Measurements from ENCODE around the gene TTC34. TPM values are rescaled to one million over a fixed set of nuclear protein-coding genes. Genes with fewer than 3 reads are reported as not detected.
"Not testable (repeated sequence)": the region's sequence is repeated elsewhere in the genome, so short reads cannot be mapped to it uniquely, and the experiment has no call there.

Gene TTC34
- total and polyA plus RNA-seq, 4 donors = 0.55 to 1.3 (median 0.95) TPM; not detected in 1

DNA sequence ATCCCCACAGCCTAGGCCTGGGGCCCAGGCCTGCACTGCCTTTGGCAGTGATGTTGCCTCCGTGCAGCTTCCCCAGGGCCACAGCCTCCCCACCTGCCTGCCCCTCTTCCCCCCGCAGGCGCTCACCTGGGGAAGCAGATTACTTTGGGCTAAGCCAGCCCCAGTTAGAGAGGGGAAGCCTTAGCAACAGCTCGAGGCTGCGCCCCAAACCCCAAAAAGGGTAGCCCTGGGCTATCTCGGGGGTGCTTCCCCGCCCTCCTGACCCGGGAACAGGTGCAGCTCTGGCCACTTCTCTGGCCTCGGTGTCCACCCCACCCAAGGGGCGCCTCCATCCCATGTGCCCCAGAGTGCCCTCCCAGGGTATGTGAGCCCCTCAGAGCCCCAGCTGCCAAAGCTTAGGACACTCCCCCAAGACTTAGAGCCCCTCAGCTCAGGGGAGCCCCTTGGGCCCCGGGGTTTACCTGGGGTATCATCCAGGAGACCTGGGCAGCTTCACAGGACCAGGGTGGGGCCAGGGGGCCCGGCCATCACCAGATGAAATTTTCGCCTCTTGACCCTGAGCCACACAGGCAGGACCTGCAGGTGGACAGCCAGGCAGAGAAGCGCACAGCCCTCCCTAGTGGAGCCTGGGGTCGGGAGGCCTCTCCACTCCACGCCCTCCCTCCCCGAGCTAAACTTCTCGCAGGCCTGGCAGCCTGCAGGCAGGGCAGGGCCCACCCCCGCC lies 3.3 kb upstream of the TTC34 start:
- intact Hi-C loops (cut with DNase I) = no loop called here
- ATAC-seq (ENCODE audit: low FRiP score) (no peak), DNase-seq (peak; percentile 35 to 71)
- 82 to 83% methylated on average over 17 to 19 of the region's 19 CpGs for WGBS, 2 donors
- Histone ChIP-seq H3K27me3 (ENCODE audit: control insufficient read depth in 1 of 2, insufficient read depth in 2 of 2, low read length in 1 of 2) (no peaks in the 10 kb centered on the region), H3K27ac (ENCODE audit: low read depth in 1 of 2, low read length in 2 of 2) (no peak overlapping the region), H3K4me3 (ENCODE audit: low read length in 2 of 2) (no peak overlapping the region), H3K9me3 (ENCODE audit: control insufficient read depth, low read length) (no peaks in the 10 kb centered on the region), H3K4me1 (ENCODE audit: control insufficient read depth in 1 of 2, insufficient read depth in 2 of 2, low read length in 2 of 2) (no peaks in the 10 kb centered on the region), H3K36me3 (ENCODE audit: control insufficient read depth in 1 of 2, insufficient read depth in 2 of 2, low read length in 1 of 2) (no peaks in the 10 kb centered on the region)

DNA sequence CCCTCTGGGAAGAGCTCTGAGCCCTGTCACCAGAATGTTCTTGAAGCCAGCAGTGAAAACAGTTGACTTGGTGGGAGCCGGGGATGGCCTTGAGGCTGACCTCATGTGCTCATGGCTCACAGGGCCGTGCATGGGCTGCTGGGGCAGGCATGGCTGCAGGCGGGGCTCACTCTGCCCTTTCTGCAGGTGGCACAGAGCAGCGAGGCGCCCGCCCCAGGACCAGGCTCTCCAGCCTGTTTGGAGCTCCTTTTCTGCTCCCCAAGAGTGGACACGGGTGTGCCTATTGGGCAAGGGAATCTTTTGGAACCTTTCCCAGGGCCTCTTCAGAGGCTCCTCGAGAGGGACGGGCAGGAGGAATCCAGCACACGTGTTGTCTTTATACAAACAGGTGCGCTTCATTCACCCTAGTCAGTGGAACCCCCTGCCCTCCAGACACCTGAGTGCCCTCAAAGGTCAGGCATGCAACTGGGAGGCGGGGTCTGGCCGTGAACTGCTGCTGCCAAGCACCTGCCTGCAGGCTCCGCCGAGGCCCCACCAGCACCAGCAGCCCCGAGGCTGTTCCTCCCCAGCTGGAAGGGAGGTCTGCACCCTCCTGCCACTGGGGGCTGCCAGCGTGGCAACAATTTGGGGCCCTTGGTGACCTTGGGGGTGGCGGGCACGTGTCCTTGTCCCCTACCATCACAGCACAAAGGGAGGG lies 2.6 kb upstream of the TTC34 start:
- H3K9me3 ChIP-seq (ENCODE audit: control insufficient read depth, low read length) = no peaks in the 10 kb centered on the region
- intact Hi-C loops (cut with DNase I) = no loop called here
- no peak overlapping the region for H3K27ac ChIP-seq (ENCODE audit: low read depth in 1 of 2, low read length in 2 of 2)
- no peak for ATAC-seq (ENCODE audit: low FRiP score)
- no peaks in the 10 kb centered on the region for H3K27me3 ChIP-seq (ENCODE audit: control insufficient read depth in 1 of 2, insufficient read depth in 2 of 2, low read length in 1 of 2)
- H3K36me3 ChIP-seq (ENCODE audit: control insufficient read depth in 1 of 2, insufficient read depth in 2 of 2, low read length in 1 of 2) = no peaks in the 10 kb centered on the region
- WGBS, 2 donors = 88 to 89% methylated on average over 18 to 19 of the region's 19 CpGs
- H3K4me3 ChIP-seq (ENCODE audit: low read length in 2 of 2) = no peak overlapping the region
- no peaks in the 10 kb centered on the region for H3K4me1 ChIP-seq (ENCODE audit: control insufficient read depth in 1 of 2, insufficient read depth in 2 of 2, low read length in 2 of 2)
- DNase-seq = peak; percentile 26 to 69

DNA sequence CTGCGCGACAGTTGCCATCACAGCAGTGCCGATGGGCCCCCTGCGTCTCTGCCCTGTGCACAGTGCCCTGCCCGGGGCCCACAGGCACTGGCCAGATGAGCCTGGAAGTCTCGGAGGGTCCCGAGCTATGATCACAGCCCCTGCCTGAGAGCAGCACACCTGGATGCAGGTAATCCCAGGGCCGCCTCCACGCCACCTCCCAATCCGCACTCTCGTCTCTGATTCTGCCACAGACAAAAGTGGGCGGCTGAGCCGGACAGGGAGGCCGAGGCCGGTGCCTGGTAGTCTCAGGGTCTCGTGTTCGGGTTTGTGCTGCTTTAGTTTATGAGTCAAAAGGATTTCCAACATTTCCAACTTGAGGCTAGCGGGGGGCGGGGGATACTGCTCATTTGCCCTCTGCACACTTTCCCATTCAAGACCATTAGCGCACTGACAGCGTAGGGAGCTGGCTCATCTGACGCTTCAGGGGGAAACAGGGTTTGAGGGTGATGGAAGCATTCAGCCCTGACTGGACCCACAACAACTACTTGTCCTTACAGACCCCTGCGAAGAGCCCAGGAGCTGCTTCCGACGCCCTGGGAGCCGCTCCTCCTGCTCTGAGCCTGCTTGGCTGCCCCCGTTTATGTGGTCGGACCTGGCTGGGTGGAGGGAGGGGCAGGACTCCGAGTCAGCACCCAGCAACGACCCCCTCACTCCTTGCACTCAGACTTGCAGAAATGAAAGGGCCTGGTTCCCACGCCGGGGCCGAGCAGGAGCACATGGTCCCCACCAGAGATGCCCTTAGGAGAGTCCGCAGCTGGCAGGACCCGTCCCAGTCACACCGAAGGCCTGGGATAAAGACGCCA lies 1.8 kb upstream of the TTC34 start:
- no peak for ATAC-seq (ENCODE audit: low FRiP score)
- 92 to 93% methylated on average over 36 to 37 of the region's 37 CpGs for WGBS, 2 donors
- Histone ChIP-seq H3K9me3 (ENCODE audit: control insufficient read depth, low read length) (no peaks in the 10 kb centered on the region), H3K27ac (ENCODE audit: low read depth in 1 of 2, low read length in 2 of 2) (no peak overlapping the region), H3K4me1 (ENCODE audit: control insufficient read depth in 1 of 2, insufficient read depth in 2 of 2, low read length in 2 of 2) (no peaks in the 10 kb centered on the region), H3K4me3 (ENCODE audit: low read length in 2 of 2) (no peak overlapping the region), H3K27me3 (ENCODE audit: control insufficient read depth in 1 of 2, insufficient read depth in 2 of 2, low read length in 1 of 2) (no peaks in the 10 kb centered on the region), H3K36me3 (ENCODE audit: control insufficient read depth in 1 of 2, insufficient read depth in 2 of 2, low read length in 1 of 2) (no peaks in the 10 kb centered on the region)
- peak; percentile 38 to 57 for DNase-seq
- intact Hi-C loops (cut with DNase I) = no loop called here

DNA sequence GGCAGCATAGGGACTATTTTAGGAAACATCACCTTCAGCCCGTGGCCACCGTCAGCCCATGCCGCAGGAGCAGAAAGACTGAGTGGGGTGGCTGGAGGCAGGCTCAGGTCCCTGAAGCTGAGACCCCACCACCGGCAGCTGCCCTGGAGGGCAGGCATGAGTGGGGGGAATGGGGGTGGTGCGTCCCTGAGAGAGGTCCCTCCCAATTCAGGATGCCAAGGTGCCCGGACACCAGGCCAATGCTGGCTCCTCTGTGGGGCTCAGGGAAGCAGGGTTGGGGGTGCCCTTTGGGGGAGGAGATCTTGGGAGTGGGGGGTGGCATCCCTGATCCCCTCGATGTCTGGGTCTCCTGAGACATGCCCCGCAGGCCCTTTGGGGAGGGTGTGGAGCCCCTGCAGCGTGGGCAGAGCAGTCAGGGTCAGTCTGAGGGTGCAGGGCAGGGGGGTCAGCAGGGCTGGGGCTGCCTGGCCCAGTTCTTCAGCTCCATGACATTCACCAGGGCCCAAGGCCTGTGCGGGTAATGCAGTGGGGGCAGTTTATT lies 998 bp upstream of the TTC34 start:
- H3K9me3 ChIP-seq (ENCODE audit: control insufficient read depth, low read length) = no peaks in the 10 kb centered on the region
- H3K4me3 ChIP-seq (ENCODE audit: low read length in 2 of 2) = no peak overlapping the region
- no peak for ATAC-seq (ENCODE audit: low FRiP score)
- no peak overlapping the region for H3K27ac ChIP-seq (ENCODE audit: low read depth in 1 of 2, low read length in 2 of 2)
- 88 to 93% methylated on average over 9 to 10 of the region's 10 CpGs for WGBS, 2 donors
- H3K36me3 ChIP-seq (ENCODE audit: control insufficient read depth in 1 of 2, insufficient read depth in 2 of 2, low read length in 1 of 2) = no peaks in the 10 kb centered on the region
- H3K4me1 ChIP-seq (ENCODE audit: control insufficient read depth in 1 of 2, insufficient read depth in 2 of 2, low read length in 2 of 2) = no peaks in the 10 kb centered on the region
- DNase-seq = peak; percentile 20 to 62
- H3K27me3 ChIP-seq (ENCODE audit: control insufficient read depth in 1 of 2, insufficient read depth in 2 of 2, low read length in 1 of 2) = no peaks in the 10 kb centered on the region
- intact Hi-C loops (cut with DNase I) = no loop called here

DNA sequence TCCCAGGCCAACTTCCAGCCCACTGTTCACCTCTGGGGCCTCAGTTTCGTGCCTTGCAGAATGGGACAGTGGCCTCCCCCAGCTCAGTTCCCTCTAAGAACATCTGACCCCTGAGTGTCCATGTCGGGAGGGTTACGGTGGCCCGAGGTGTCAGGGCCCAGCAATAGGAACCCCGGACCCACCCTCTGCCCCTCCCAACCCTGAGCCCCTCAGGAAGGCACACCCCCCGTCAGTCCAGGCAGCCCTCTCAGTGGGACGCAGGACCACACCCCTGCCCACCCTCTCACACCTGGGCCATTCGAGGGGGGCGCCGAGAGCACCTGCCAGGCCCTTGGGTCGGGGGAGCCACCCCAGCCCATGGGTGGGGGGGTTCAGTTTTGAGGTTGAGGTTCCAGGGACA lies 447 bp downstream of the TTC34 start:
- intact Hi-C loops (cut with DNase I) = no loop called here

GRCh38 chr1:2800664-2801045 lies 838 bp downstream of the TTC34 start:
- DNase-seq (peak; percentile 34 to 61), ATAC-seq (ENCODE audit: low FRiP score) (no peak)
- H3K4me1 ChIP-seq (ENCODE audit: control insufficient read depth in 1 of 2, insufficient read depth in 2 of 2, low read length in 2 of 2) = no peaks in the 10 kb centered on the region
- no peaks in the 10 kb centered on the region for H3K36me3 ChIP-seq (ENCODE audit: control insufficient read depth in 1 of 2, insufficient read depth in 2 of 2, low read length in 1 of 2)
- intact Hi-C loops (cut with DNase I) = no loop called here
- no peak overlapping the region for H3K27ac ChIP-seq (ENCODE audit: low read depth in 1 of 2, low read length in 2 of 2)
- WGBS, 2 donors = 72 to 79% methylated on average over 12 of the region's 12 CpGs
- no peaks in the 10 kb centered on the region for H3K27me3 ChIP-seq (ENCODE audit: control insufficient read depth in 1 of 2, insufficient read depth in 2 of 2, low read length in 1 of 2)
- H3K9me3 ChIP-seq (ENCODE audit: control insufficient read depth, low read length) = no peaks in the 10 kb centered on the region
- no peak overlapping the region for H3K4me3 ChIP-seq (ENCODE audit: low read length in 2 of 2)

More for the DNA sequence above, 447 bp downstream of the TTC34 start:
- WGBS, 2 donors = 78 to 82% methylated on average over 6 to 11 of the region's 11 CpGs
- ATAC-seq (ENCODE audit: low FRiP score) = no peak
- no peaks in the 10 kb centered on the region for H3K9me3 ChIP-seq (ENCODE audit: control insufficient read depth, low read length)
- H3K27ac ChIP-seq (ENCODE audit: low read depth in 1 of 2, low read length in 2 of 2) = no peak overlapping the region
- DNase-seq = peak; percentile 40 to 59
- no peak overlapping the region for H3K4me3 ChIP-seq (ENCODE audit: low read length in 2 of 2)
- H3K27me3 ChIP-seq (ENCODE audit: control insufficient read depth in 1 of 2, insufficient read depth in 2 of 2, low read length in 1 of 2) = no peaks in the 10 kb centered on the region
- H3K36me3 ChIP-seq (ENCODE audit: control insufficient read depth in 1 of 2, insufficient read depth in 2 of 2, low read length in 1 of 2) = no peaks in the 10 kb centered on the region
- no peaks in the 10 kb centered on the region for H3K4me1 ChIP-seq (ENCODE audit: control insufficient read depth in 1 of 2, insufficient read depth in 2 of 2, low read length in 2 of 2)

- H3K9me3 ChIP-seq (ENCODE audit: control insufficient read depth, low read length) = peaks cover 3% of the 10 kb centered on the region
- H3K4me3 ChIP-seq (ENCODE audit: low read length in 2 of 2) = no peak overlapping the region
- intact Hi-C loops (cut with DNase I) = no loop called here
- H3K4me1 ChIP-seq (ENCODE audit: control insufficient read depth in 1 of 2, insufficient read depth in 2 of 2, low read length in 2 of 2) = no peaks in the 10 kb centered on the region
- ATAC-seq (ENCODE audit: low FRiP score) (no peak), DNase-seq (peak; percentile 43 to 70)
- H3K36me3 ChIP-seq (ENCODE audit: control insufficient read depth in 1 of 2, insufficient read depth in 2 of 2, low read length in 1 of 2) = no peaks in the 10 kb centered on the region
- H3K27me3 ChIP-seq (ENCODE audit: control insufficient read depth in 1 of 2, insufficient read depth in 2 of 2, low read length in 1 of 2) = no peaks in the 10 kb centered on the region
- 89 to 90% methylated on average over 43 to 49 of the region's 49 CpGs for WGBS, 2 donors
- no peak overlapping the region for H3K27ac ChIP-seq (ENCODE audit: low read depth in 1 of 2, low read length in 2 of 2)
These were observed 1.5 kb downstream of the TTC34 start for GRCh38 chr1:2799811-2800663.

DNA sequence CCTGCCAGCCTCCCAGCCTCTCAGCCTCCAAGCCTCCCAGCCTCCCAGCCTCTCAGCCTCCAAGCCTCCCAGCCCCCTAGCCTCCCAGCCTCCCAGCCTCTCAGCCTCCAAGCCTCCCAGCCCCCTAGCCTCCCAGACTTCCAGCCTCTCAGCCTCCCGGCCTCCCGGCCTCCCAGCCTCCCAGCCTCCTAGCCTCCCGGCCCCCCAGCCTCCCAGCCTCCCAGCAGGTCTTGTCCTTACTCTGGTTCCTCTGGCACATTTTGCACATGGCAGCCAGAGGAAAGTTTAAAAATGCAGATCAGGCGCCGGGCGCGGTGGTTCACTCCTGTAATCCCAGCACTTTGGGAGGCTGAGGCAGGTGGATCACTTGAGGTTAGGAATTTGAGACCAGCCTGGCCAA lies 2.5 kb downstream of the TTC34 start:
- peak in 1 of 2 donors; percentile 36 for DNase-seq
- intact Hi-C loops (cut with DNase I); H3K4me3 ChIP-seq (ENCODE audit: low read length in 2 of 2); H3K9me3 ChIP-seq (ENCODE audit: control insufficient read depth, low read length); H3K4me1 ChIP-seq (ENCODE audit: control insufficient read depth in 1 of 2, insufficient read depth in 2 of 2, low read length in 2 of 2); H3K36me3 ChIP-seq (ENCODE audit: control insufficient read depth in 1 of 2, insufficient read depth in 2 of 2, low read length in 1 of 2); ATAC-seq (ENCODE audit: low FRiP score); H3K27me3 ChIP-seq (ENCODE audit: control insufficient read depth in 1 of 2, insufficient read depth in 2 of 2, low read length in 1 of 2); H3K27ac ChIP-seq (ENCODE audit: low read depth in 1 of 2, low read length in 2 of 2): not testable (repeated sequence)
- 94 to 95% methylated on average over 7 of the region's 7 CpGs for WGBS, 2 donors
